NCI-H82 treated with DMSO at 0.1 percent for 48 hours (cell line): ENCODE measurements around the gene DCTN5.

Source experiments
- DNase-seq: peaks from one replicate; lab custom pipeline; 2025; ENCODE audit not compliant: unreplicated experiment; lab: John Stamatoyannopoulos, UW

DCTN5 gene

DNA sequence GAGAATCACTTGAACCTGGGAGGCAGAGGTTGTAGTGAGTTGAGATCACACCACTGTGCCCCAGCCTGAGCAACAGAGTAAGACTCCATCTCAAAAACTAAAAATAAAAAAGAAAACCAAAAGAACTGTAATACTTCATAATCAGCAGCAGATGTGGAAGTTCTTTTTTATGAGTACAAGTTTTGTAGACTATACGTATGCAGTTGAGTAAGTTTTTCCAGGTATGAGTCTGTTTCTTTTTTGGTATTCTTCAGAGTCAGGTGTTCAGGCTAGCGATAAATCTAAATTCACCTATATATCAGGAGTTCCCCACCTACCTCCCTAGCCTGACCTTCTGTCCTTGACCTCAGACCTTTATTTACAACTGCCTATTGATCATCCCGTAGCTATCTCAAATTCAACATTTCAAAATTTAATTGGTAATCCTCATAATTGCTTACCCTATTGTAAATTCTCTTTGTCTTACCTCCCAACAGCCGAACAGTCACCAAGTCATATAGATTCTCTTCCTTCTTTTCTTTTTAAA lies 10.7 kb downstream of the DCTN5 start:
- DNase-seq, result no peak

DNA sequence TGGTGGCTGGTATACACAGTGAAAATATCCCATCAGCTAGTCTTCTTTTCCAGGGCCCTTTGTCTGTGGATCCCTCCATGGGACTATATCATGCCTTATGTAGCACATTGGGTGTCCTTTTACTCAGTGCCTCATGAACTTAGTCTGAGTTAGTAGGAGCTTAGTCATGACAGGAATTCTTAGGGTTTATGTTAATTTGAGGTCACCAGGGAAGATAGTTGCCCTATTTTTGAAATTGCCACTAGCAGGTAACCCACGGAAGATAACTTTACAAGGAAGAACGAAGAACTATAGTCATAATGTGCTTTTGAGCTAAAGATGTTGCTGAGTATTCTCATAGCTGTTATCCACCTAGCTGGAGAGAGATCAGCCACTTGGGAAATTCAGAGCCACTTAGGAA lies 22.7 kb downstream of the DCTN5 start:
- no peak for DNase-seq

DNA sequence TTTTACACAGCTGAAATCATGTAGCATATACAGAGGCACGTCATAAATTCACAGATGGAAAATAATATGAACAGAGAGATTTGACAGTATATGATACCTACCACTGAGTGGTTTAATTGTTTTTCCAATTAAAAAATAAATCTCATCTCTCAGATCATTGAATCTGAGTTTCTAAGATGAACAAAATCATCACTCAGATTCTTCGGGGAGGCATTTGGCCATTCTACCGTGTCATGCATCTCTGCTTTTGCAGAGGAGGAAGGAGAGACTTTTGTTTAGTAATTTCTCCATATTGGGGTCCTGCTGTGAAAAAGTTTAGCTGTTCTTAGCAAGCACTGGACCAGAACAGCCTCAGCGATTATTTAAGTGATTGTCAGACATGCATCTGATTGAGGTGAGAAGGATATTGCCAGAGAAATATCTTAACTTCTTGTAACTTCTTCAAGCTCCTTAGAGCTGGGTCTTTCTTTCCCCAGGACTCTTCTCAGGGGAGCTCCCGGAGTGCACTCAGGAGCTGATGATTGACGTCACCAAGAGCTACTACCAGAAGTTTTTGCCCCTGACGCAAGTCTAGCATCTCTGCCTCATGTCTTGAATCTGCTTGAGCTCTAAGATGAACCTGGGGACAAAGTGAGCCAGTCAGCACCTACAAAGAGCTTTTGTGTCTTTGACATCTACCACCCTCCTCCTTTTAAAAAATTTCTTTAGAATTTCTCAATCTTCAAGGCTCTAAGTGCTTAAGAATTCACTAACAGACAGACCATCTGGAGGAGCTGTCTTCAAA lies 25.5 kb downstream of the DCTN5 start:
- no peak for DNase-seq

DNA sequence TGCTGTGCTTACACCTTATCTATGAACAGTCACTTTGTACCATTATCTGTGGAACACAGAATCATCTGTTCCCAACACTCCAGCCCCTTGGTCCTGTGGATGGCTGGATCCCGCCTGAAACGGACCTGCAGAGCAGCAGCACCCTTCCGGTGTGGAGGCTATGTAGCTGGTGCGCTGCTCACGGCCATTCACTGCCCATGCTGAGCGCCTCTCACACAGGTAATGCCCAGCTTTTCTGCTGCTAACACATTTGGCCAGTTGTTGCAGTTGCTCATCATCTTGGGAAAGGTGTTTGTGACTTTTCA lies 26.0 kb downstream of the DCTN5 start:
- DNase-seq, result no peak

DNA sequence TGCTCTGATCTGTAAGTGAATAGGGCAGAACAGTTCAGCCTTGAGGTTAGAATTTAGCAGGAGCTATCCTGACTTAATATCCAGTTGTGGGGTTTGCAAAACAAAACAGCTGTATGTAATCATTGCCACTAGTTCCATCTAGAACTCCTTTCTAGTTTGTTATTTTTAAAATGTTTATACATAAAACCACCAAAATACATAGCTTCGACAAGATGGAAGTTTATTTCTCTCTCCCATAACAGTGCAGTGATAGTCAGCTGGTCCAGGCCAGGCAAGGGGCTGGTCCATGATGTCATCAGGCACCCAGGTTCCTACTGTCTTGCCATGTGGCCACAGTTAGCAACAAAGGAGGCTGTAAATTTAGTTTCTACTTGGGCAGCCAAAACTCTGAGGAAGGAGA lies 27.0 kb downstream of the DCTN5 start:
- no peak for DNase-seq

DNA sequence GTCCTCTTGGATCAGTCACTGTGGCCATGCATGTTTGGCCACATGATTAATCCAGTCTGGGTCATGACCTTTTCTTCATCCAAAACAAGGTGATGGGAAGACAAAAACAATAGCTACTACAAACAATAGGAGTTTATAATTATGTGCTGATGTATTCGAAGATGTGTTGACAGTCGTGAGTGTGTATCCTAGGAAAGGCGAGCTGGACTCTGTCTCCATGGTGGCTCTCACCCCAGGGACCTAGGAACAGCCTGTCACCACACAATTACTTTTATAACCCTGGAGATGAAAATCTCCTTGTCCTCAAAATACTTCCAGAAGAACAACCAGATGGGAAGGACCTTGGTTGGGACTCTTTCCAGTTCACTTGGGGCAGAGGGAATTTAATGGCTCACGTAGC lies 27.6 kb downstream of the DCTN5 start:
- no peak for DNase-seq

DNA sequence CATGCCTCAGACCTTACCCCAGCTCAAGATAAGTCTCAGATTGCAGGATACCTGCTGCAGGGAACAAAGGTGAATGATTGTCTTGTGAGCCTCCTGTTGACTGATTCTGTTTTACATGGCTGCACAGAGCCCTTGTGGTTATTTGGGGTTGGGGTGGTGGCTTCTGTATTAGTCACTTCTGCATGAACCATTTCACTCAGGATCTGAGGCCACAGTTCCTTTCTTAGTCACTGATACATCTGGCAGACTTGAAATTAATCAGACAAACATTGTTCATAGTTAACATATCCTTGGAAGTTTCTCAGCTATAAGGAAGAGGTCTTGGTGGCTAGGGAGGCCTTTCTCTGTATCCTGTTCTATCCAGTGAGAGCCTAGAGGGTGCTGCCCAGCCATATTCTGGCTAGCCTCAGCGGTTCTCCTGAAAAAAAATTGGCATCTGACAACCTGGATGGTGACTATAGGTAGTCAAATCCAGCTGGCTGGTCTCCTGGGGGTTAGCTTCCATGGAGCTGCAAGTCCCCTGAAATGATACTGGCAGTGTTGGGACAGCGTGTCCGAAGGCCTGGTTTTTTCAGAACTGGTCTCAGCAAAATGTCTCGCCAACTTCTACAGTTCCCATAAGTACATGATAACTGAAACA lies 29.0 kb downstream of the DCTN5 start:
- no peak for DNase-seq

DNA sequence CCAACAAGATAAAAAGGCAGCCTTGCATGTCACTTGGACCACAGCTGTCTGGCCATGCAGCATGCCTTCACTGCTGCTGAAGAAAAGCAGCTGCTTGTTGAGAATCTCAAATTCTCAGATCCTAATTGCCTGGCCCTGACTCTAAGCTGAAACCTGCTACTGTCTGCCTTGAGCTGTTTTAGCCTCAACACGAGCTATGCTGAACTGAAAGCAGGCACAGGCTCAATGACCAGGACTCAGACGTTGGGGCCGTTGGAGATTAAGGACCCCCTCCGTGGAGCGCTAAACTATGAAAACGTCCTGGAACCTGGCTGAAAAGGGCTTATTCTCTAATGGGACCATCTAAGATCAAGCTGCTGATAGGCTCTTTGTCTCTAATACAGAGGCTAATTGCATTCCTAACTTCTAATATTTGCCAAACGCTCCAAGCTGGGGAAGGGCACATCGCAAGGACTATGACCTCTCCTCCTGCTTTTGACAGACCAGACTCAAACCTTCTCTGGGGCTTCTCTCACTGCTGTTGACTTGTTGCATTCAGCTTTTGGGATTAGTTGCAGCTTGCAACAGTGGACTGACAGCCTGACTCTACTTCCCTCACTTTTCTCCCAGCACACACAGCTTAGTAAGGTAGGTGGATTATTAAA lies 32.8 kb downstream of the DCTN5 start:
- peak; percentile 73 for DNase-seq

DNA sequence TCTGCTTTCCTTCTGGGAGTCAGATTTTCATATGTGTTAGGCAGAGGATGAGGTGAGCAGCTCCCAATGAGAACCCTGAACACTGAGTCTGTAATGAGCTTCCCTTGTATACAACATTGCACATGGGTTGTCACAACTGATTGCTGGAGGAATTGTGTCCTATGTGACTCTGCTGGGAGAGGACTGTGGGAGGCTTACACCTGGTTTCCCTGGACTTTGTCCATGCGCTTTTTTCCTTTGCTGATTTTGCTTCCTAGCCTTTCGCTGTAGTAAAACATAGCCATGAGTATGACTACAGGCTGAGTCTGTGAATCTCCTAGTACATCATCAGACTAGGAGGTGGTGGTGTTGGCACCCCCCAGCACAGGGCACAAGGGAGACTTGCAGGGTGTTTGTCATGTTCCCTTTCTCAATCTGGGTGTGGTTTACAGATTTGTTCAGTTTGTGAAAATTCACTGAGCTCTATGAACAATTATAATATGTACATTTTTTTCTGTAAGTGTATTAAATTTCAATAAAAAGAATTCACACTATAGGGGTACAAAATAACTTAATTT lies 35.7 kb downstream of the DCTN5 start:
- no peak for DNase-seq

DNA sequence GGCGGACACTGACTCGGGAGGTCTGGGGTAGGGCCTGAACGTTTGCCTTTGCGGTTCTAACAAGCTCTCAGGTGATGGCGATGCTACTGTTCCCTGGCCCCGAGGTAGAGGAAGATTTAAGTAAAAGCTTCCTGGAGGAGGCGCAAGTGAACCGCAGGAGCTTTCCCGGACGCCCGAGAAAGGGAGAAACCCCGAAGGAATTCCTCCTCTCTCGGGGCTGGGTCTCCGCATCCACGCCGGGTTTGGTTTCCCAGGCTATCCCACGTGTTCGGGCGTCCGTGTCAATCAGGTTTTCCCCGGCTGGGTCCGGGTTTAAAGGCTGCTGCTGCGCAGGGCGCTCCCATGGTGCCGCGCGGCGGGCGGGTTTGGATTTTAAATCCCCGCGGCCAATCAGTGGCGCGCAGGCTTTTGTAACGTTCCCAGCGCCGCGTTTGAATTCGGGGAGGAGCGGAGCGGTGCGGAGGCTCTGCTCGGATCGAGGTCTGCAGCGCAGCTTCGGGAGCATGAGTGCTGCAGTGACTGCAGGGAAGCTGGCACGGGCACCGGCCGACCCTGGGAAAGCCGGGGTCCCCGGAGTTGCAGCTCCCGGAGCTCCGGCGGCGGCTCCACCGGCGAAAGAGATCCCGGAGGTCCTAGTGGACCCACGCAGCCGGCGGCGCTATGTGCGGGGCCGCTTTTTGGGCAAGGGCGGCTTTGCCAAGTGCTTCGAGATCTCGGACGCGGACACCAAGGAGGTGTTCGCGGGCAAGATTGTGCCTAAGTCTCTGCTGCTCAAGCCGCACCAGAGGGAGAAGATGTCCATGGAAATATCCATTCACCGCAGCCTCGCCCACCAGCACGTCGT lies 37.4 kb downstream of the DCTN5 start, which contains the start of gene PLK1:
Gene PLK1 (plus strand): TSS at position 460 of the 844 bp plus-strand sequence. CDS start 44 bp downstream, at position 504.
- DNase-seq, result peak; percentile 82

DNA sequence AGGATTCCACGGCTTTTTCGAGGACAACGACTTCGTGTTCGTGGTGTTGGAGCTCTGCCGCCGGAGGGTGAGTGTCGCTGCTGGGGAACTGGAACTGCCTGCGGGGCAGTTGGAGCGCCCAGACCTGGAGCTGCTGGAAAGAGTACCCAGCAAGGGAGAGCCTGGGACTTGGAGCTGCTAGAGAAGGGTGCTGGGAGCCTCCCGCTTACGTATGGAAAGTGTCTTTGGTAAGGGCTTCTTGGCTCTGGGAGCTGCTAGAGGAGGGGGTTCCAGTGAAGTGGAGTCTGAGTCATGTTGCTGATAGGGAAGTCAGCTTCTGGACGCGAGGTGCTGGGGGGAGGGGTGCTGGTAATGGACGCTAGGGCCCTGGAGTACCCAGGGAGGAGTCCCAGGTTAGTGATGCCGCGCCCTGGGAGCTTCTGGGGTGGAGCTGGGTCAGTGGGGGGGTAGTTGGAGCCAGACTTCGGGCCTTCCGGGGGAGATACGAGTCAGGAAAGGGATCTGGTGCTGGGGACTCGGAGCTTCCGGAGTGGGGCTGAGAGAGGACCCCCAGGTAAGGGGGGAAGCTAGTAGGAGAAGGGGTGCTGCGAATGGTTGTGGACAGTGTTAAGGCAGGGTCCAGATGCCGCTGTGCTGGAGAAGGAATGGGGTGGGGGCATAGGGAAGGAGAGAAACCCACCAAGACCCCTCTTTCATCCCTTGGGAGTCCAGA lies 38.2 kb downstream of the DCTN5 start:
- DNase-seq, result no peak

DNA sequence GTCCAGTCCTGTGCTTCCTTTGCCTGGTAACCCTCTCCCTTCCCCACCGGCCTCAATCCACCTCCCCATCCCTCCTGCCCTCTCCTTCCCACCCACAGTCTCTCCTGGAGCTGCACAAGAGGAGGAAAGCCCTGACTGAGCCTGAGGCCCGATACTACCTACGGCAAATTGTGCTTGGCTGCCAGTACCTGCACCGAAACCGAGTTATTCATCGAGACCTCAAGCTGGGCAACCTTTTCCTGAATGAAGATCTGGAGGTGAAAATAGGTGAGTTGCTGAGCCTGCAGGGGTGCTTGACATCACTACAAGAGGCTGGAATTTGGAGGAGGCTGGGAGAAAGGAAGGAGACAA lies 38.7 kb downstream of the DCTN5 start:
- DNase-seq, result no peak

DNA sequence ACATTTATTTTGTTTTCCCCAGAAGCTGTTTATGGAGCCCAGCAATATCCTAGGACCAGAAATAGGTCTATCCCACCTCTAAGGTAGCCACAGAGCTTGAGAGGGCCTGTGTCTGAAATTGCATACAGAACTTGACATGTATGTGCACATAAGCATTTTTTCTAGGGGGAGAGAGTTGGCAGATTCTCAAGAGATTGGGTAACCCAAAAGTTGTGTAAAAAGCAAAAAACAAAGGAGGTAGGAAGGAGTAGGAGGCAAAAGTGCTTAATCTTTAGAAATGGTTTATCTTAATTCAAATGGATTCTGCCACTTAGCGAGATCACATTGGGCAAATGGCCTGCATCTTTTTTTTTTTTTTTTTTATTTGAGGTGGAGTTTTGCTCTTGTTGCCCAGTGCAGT lies 40.9 kb downstream of the DCTN5 start:
- no peak for DNase-seq

DNA sequence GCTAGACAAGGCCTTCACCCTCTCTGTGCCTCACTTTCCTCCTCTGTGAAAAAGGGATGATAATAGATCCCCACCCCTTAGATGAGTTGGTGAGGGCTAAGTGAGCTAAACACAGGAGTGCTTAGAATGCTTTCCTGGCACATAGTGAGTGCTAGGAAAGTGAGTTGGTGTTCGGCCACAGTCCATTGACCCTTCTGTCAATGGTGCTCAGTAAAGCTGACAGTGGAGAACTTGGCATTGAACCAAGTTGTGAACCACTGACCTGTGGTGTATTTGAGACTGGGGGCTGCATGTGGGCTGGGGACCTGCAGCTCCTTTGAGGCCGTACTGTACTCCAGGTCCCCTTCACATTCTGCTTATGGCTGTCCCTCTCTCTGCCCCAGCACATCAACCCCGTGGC lies 42.2 kb downstream of the DCTN5 start:
- no peak for DNase-seq

DNA sequence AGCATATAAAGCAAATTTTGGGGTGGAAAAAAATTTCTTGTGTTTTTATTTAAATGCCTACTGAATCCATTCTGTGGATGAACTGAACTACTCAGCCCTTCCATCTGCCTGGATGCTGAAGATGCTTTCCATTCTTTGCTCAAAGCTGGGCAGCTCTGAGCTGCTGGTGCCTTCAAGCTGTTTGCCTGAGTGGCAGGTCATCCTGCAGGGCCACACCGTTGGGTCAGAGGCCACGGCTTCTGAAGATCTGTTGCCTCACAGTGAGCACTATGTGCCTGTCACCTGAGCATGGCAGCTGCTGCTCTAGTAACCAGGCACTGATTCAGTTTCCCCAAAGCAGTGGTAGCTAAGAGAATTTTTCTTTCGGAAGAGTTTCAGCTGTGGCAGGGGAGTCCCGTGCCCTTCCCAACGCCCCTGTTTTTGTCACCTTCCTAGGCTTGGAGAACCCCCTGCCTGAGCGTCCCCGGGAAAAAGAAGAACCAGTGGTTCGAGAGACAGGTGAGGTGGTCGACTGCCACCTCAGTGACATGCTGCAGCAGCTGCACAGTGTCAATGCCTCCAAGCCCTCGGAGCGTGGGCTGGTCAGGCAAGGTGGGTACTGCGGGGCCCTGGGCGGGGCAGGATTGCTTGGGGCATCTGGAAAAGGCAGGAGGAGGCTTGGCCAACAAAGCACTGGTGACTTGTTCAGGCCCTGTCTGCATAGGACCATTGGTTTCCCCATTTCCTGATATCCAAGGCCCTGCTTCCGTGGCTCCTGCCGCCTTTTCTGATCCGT lies 46.0 kb downstream of the DCTN5 start:
- no peak for DNase-seq

DNA sequence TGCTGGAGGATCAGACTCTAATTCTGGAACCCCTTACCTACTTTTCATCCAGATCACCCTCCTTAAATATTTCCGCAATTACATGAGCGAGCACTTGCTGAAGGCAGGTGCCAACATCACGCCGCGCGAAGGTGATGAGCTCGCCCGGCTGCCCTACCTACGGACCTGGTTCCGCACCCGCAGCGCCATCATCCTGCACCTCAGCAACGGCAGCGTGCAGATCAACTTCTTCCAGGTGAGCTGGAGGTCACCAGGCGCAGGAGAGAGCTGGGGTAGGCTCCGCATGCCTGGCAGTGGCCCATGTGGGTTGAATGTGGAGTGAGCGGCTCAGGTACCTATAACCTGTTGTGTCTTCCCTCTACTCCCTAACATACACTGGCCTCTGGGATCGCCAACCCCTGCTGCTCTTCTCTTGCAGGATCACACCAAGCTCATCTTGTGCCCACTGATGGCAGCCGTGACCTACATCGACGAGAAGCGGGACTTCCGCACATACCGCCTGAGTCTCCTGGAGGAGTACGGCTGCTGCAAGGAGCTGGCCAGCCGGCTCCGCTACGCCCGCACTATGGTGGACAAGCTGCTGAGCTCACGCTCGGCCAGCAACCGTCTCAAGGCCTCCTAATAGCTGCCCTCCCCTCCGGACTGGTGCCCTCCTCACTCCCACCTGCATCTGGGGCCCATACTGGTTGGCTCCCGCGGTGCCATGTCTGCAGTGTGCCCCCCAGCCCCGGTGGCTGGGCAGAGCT lies 48.3 kb downstream of the DCTN5 start:
- DNase-seq, result no peak

DNA sequence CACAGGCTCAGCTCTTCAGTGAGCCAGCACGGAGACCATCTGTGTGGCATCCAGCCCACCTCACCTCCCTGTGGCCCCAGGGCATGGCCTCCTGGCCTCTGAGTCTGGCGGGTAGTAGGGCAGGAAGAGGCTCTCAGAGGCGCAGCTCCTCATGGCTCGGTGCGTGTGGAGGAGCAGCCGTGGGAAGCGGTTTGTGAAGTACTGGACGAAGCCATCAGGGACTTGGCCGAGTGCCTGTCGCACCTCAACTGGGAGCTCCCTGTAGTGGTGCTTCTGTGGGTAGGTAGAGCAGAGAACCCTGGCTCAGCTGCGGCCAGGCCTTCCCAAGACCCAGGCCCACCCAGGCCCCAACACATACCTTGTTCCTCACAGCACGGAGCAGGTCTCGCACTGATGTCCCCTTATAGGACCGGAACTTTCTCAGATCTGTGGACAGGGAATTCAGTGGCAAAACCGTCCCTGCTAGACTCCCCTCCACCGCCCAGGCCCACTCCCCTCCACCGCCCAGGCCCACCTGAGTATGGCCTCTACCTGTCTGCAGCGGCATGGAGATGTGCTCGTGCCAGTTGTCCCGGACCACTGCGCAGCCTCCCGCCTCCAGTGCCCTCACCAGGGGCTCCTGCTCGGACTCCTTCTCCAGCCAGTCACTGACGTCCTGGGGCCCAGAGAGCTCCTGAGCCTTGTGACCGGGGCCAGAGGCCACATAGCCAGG lies 49.7 kb downstream of the DCTN5 start:
- DNase-seq, result no peak

DNA sequence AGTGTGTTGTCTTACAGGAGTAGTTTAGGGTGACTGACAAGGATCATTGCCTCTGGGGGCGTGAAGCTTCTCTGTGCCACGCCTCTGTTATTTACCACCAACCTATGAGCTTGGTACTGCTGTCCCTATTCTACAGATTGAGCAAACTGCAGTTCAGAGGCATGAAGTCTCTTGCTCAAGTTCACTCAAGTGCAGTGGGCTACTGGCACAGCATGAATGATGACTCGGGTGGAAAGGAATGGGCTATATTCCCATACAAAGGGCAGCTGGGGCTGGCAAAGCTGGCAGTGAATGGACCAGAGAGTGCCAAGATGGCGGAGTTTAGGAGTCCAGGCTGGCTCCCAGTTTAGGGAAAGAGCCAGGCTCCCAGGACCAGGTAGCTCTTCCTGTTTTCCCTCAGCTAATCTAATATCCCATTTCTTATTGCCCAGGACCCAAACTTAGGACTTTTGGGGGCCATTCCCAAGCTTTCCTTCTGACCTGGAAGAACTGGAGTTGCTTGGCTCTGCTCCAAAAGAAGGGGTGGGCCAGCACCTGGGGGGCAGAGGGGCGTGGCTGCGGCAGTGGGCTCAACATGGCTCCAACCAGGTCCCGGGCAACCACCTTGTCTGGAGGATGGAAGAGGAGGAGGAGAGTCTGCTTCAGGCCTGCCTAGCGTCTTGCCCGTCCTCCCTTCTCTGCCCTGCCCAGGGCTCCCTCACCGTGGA lies 50.4 kb downstream of the DCTN5 start:
- no peak for DNase-seq
